Astrocyte (in vitro differentiated cells and primary cell): ENCODE data around the gene IPCEF1.

Experiments used
- CTCF ChIP-seq: IDR thresholded peaks from 2 replicates; pipeline ENCODE4 v1.5.1; 2011; ENCODE audit warnings: low read depth, mild to moderate bottlenecking, inconsistent platforms, low read length, moderate library complexity; ENCODE audit not compliant: insufficient read depth
- EZH2 ChIP-seq: IDR thresholded peaks from 2 replicates; pipeline ENCODE4 v1.6.1; 2012; ENCODE audit warnings: mild to moderate bottlenecking, low read length, inconsistent platforms; ENCODE audit not compliant: insufficient read depth

- no peak for TF ChIP-seq CTCF
- TF ChIP-seq EZH2 = no peak
Observed at GRCh38 chr6:154360476-154360875, 3.9 kb upstream of the IPCEF1 start.
